HG03175 (cell line): ENCODE results near the gene NFKBIA.
"Not testable (repeated sequence)": the region's sequence is repeated elsewhere in the genome, so short reads cannot be mapped to it uniquely, and the experiment has no call there.

Source experiments
- ATAC-seq: cut with Tn5 transposase; IDR thresholded peaks from one replicate; pipeline ENCODE4 v1.9.1; 2021; ENCODE audit warnings: mild to moderate bottlenecking, moderate library complexity; ENCODE audit not compliant: unreplicated experiment

Gene NFKBIA

GRCh38 chr14:35404449-35405303 lies at the start of gene NFKBIA:
NFKBIA (minus strand) TSS chr14:35404749; CDS start chr14:35404644, 105 bp downstream.
- peak; percentile 66 for ATAC-seq

DNA sequence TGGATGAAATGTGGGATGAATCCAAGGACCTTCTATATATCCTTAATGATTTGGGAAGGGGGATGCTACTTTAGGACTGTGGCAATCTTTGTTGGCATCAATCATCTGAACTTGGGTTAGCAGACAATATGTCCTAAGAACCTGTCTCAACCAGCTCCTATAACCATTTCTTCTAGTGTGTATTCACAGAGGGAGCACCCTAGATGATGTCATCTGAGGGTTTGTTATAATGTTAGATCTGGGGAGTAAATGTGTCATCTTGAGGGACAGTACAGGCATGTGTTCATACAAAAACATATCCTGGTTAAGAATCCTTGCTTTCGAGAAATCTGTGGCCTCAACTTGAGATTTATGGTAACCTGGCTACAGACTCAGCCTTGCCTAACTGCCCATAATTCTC lies 41.9 kb upstream of the NFKBIA start:
- no peak for ATAC-seq

DNA sequence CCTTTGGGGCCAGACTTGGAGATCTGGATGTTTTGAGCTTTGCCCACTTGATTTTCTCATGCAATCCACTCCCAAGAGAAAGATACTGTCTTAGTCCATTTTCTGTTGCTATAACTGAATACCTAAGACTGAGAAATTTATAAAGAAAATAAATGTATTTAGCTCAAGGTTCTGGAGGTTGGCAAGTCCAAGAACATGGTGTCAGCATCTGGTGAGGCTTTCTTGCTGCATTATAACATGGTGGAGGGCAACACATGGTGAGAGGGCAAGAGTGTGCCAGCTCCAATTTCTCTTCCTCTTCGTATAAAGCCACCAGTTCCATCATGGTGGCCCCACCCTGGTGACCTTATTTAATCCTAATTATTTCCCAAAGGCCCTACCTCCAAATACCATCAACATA lies 39.6 kb upstream of the NFKBIA start:
- ATAC-seq: no peak

DNA sequence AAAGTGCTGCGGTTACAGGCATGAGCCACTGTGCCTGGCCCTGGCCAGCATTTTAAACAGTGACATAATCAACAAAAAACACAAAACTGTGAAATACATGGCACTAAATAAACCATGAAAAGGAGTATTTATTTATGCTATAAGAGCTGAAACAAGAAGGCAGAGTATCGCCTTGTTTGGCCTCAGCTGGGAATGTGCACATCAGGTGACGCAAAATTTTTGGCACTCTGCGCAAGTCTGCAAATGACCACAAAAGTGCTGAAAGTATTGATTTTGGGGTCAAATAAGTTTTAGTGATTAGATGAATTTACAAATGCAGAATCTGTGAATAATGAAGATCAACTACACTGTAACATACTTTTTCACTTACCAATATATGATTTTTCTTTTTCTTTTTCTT lies 36.6 kb upstream of the NFKBIA start:
- no peak for ATAC-seq

DNA sequence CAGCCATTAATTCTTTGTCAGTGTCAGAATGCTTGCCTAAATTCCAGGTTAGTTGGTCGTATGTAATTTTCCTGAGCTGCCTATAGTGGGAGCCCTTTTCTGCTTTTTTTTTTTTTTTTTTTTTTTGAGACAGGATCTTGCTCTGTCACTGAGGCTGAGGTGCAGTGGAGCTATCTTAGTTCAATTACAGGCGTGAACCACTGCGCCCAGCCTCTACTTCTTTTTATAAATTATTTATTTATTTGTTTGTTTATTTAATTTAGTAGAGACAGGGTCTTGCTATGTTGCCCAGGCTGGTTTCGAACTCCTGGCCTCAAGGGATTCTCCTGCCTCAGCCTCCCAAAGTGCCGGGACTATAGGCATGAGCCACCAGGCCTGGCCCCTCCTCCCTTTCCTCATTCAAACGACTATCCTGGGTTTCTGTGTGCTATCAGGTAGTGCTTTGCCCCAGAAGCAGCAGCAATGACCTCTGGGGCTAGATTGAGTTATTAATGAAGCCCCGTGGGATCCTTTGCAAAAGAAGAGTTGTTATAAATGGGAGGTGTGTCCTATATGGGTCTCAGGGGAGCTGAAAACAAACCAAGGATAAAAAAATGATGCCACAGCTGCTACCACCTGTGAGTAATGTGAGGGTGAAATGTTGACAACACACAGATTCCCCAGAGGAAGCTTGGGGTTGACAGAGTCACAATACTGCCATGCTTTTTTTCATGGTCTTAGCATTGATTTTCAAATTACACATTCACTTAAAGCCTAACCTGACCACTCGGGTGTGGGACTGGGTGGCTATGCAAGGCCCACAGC lies 34.6 kb upstream of the NFKBIA start:
- ATAC-seq: no peak

DNA sequence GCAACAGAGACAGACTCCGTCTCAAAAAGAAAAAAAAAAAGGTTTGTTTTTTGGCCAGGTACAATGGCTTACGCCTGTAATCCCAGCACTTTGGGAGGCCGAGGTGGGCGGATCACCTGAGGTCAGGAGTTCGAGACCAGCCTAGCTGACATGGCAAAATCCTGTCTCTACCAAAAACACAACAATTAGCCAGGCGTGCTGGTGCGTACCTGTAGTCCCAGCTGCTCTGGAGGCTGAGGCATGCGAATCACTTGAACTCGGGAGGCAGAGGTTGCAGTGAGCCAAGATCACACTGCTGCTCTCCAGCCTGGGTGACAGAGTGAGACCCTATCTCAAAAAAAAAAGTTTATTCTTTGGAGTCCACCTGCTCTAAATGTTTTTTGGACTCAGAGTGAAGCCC lies 33.9 kb upstream of the NFKBIA start:
- not testable (repeated sequence) for ATAC-seq

DNA sequence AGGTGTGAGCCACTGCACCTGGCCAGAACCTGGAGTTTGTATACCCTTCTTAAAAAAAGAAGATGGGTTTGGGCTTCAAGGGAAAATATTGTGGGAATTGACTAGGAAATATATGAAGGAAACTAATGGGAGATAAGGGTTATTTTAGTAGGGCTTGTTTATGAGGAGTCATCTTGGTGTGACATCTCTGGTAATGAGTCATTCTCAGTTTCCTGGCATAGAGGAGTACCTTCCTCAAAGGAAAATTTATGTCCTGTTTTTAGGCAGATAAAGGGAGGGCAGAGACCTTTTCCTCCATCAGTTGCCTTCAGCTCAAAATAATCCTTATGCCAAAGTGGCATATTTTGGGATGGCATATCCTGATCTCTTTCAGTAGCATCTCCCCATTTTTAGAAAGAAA lies 30.6 kb upstream of the NFKBIA start:
- ATAC-seq: no peak

GRCh38 chr14:35433826-35434225 lies 29.3 kb upstream of the NFKBIA start:
- no peak for ATAC-seq

GRCh38 chr14:35430459-35431199 lies 26.1 kb upstream of the NFKBIA start:
- no peak for ATAC-seq

DNA sequence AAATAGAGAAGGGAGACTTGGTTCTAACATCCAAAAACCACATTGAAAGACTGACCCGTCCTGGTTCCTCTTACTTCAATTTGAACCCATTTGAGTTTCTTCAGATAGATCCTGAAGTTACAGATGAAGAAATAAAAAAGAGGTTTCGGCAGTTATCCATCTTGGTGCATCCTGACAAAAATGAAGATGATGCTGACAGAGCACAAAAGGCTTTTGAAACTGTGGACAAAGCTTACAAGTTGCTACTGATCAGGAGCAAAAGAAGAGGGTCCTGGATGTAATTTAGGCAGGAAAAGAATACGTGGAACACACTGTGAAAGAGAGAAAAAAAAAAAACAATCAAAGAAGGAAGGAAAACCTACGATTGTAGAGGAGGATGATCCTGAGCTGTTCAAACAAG lies 25.4 kb upstream of the NFKBIA start:
- no peak for ATAC-seq

DNA sequence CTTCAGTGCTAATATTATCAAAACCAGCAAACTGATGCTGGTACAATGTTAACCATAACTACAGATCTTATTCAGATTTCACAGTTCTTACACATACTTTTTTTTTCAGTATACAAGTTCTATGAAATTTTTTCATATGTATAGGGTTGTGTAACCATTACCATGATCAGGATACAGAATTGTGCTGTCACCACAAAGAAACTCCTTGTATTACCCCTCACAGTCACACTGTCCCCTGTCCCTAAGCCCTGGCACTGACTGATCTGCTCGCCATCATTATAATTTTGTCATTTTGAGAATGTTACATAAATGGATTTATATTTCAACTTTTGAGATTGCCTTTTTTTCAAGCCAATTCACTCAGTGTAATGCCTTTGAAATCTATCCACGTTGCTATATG lies 21.3 kb upstream of the NFKBIA start:
- no peak for ATAC-seq

GRCh38 chr14:35423621-35424020 lies 19.1 kb upstream of the NFKBIA start:
- ATAC-seq: no peak

GRCh38 chr14:35420036-35420811 lies 15.7 kb upstream of the NFKBIA start:
- ATAC-seq: no peak

- no peak for ATAC-seq
Observed at GRCh38 chr14:35419429-35419841, 14.9 kb upstream of the NFKBIA start.

DNA sequence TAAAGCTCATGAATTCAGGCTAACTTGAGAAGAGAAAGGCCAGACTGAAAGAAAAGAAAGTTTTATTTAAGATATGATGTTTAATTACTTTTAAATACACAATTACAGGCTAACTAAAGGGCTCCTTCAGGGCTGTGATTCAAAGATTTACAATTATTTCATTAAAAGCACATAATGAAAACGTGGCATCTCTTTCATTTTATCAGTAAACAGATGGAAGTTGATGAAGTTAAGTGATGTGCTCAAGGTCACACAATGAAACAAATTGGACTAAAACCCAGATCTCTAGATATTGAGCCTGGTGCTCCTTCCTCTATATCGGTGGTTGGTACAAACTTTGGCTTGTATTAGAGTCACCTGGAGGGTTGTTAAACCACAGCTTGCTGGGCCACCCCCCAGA lies 13.5 kb upstream of the NFKBIA start:
- no peak for ATAC-seq

- ATAC-seq: peak; percentile 32
Observed at GRCh38 chr14:35416108-35416750, 11.7 kb upstream of the NFKBIA start.

- ATAC-seq: no peak
Observed at GRCh38 chr14:35414365-35414764, 9.8 kb upstream of the NFKBIA start.

- ATAC-seq: no peak
Observed at GRCh38 chr14:35412272-35413056, 7.9 kb upstream of the NFKBIA start.

GRCh38 chr14:35410858-35411257 lies 6.3 kb upstream of the NFKBIA start:
- ATAC-seq: no peak
